DND-41 (cell line): Measurements from ENCODE around the gene FXYD6.

Experiments
- EZH2 ChIP-seq: IDR thresholded peaks from 3 replicates; pipeline ENCODE4 v1.6.1; 2012; ENCODE audit warnings: borderline replicate concordance, low read depth, mild to moderate bottlenecking, moderate library complexity, low read length, inconsistent platforms; ENCODE audit not compliant: severe bottlenecking
- TF ChIP-seq, protein P1 (sequence below): IDR thresholded peaks from 2 replicates; pipeline ENCODE4 v1.5.1; 2012; ENCODE audit warnings: borderline replicate concordance, low read length, moderate library complexity, mild to moderate bottlenecking; ENCODE audit not compliant: poor library complexity, severe bottlenecking; ENCODE audit errors: extremely low read depth

DNA sequence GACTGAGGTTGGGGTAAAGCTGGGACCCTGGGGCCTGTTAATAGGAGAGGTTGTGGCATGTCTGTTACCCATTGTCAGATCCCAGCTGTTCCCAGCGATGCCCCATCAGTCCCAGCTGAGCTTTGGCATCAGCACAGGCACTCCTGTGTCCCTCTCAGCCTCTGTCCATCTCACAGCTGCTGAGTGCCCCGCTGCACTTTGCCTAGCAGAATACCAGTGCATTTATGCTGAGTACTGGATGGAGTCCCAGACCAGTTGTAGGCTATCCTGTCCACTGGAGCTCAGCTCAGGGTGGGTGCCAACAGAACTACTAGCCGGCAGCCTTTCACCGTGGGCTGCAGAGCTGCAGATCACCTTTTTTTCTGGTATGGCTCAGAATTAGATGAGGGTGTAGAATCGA, 9.9 kb downstream of the FXYD6 start:
- TF ChIP-seq, protein P1, sequence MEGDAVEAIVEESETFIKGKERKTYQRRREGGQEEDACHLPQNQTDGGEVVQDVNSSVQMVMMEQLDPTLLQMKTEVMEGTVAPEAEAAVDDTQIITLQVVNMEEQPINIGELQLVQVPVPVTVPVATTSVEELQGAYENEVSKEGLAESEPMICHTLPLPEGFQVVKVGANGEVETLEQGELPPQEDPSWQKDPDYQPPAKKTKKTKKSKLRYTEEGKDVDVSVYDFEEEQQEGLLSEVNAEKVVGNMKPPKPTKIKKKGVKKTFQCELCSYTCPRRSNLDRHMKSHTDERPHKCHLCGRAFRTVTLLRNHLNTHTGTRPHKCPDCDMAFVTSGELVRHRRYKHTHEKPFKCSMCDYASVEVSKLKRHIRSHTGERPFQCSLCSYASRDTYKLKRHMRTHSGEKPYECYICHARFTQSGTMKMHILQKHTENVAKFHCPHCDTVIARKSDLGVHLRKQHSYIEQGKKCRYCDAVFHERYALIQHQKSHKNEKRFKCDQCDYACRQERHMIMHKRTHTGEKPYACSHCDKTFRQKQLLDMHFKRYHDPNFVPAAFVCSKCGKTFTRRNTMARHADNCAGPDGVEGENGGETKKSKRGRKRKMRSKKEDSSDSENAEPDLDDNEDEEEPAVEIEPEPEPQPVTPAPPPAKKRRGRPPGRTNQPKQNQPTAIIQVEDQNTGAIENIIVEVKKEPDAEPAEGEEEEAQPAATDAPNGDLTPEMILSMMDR: no peak
- TF ChIP-seq EZH2: no peak
